ENCODE measurements around the gene IMMP2L. TPM values are rescaled to one million over a fixed set of nuclear protein-coding genes. Genes with fewer than 3 reads are reported as not detected.

IMMP2L gene
- total and polyA plus RNA-seq, 2 of the 8 experiments (the other 6 are each of a cell fraction or from before 2014, with no cell fraction given): 2.3 to 10.1 TPM

DNA sequence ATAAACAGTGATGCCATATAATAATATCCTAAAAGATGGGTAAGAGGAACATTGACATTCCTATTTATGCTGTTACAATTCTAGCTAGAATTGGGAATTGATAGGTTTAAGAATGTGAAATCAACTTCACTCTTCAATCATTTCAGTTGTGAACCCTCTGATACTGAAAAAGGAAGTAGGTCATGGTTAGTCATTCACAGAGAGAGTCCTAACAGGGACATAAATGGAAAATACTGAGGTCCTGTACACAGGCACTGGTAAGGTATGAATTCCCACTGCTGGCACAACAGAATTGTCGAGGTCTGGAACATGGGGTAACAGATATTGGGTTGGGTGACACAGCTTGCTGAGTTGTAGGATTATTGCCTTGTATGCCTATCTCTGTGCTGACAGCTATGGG lies 760.8 kb downstream of the IMMP2L start:
- no peak overlapping the region for H4K91ac ChIP-seq (replicated peaks; ENCODE audit: insufficient read length, low read length)
- H2BK12ac ChIP-seq (ENCODE audit: low read depth, low read length): no peak overlapping the region
- no peaks in the 10 kb centered on the region for H3K9me3 ChIP-seq (ENCODE audit: insufficient read depth in 2 of 2, low read depth in 1 of 2, low read length in 1 of 2)
- no peak overlapping the region for H3K18ac ChIP-seq (ENCODE audit: extremely low read depth, low read length)
- H3K4me2 ChIP-seq (ENCODE audit: insufficient read depth in 1 of 2, low read depth in 2 of 2, low read length in 2 of 2): no peak overlapping the region
- H3K79me1 ChIP-seq (ENCODE audit: low read depth, low read length): no peaks in the 10 kb centered on the region
- H3K79me2 ChIP-seq (ENCODE audit: control insufficient read depth in 1 of 2, insufficient read depth in 2 of 2, low read length in 2 of 2): no peaks in the 10 kb centered on the region
- no peak overlapping the region for H3K14ac ChIP-seq (ENCODE audit: insufficient read length)
- WGBS, 2 experiments (ENCODE audit: extremely low coverage in 1 of 2, insufficient coverage in 1 of 2, insufficient read length in 1 of 2, insufficient replicate concordance in 2 of 2, low coverage in 1 of 2, low lambda C conversion rate in 2 of 2, missing lambda C conversion rate in 1 of 2): 88% methylated on average over 1 of the region's 1 CpG; no CpG with 5 or more reads in 1 of the 2 experiments
- H4K5ac ChIP-seq (ENCODE audit: insufficient read length, low read depth, low read length): no peak overlapping the region
- H3K4me1 ChIP-seq (replicated peaks in 1 of 4; ENCODE audit: control insufficient read depth in 3 of 4, insufficient read depth in 4 of 4, low read length in 3 of 4): peaks cover 0 to 4% (median 2%) of the 10 kb centered on the region in 4 experiments; a peak in 1 of 7 replicates
- no peak for DNase-seq (ENCODE audit: low read depth in 1 of 2, low spot score in 2 of 2)
- no peak overlapping the region for H4K8ac ChIP-seq (ENCODE audit: extremely low read depth, insufficient read depth, low read length)
- H2BK5ac ChIP-seq (ENCODE audit: low read depth, low read length): no peak overlapping the region
- no peak overlapping the region for H3K27ac ChIP-seq (ENCODE audit: low read depth, low read length)
- H3K23me2 ChIP-seq (ENCODE audit: low read depth, low read length): no peaks in the 10 kb centered on the region
- H3K9ac ChIP-seq (replicated peaks in 1 of 4; ENCODE audit: extremely low read depth in 1 of 4, low read depth in 3 of 4, low read length in 3 of 4): no peak overlapping the region
- POLR2A ChIA-PET (ENCODE audit: partially characterized antibody): no interaction called here
- no peaks in the 10 kb centered on the region for H3K27me3 ChIP-seq (replicated peaks in 1 of 4; ENCODE audit: control insufficient read depth in 3 of 4, extremely low read depth in 1 of 4, insufficient read depth in 3 of 4, low read length in 3 of 4)
- H3K4ac ChIP-seq (replicated peaks; ENCODE audit: insufficient read length, low read depth, low read length): no peak overlapping the region
- no peaks in the 10 kb centered on the region for H3K36me3 ChIP-seq (ENCODE audit: control insufficient read depth in 2 of 4, insufficient read depth in 4 of 4, low read length in 3 of 4)
- H2AK5ac ChIP-seq (ENCODE audit: low read depth, low read length): no peak overlapping the region
- H4K20me1 ChIP-seq (replicated peaks in 1 of 2; ENCODE audit: control insufficient read depth in 1 of 2, insufficient read depth in 2 of 2, low read length in 2 of 2): no peaks in the 10 kb centered on the region
- CTCF ChIA-PET (ENCODE audit: partially characterized antibody): no interaction called here
- no peak overlapping the region for H2BK20ac ChIP-seq (ENCODE audit: low read length)
- FAIRE-seq: no peak
- H3K4me3 ChIP-seq (ENCODE audit: extremely low read depth in 1 of 4, insufficient read depth in 2 of 4, low read depth in 3 of 4, low read length in 4 of 4): no peak overlapping the region
- H2BK120ac ChIP-seq (replicated peaks; ENCODE audit: low read depth, low read length): no peak overlapping the region
- no peak overlapping the region for H2AFZ ChIP-seq (ENCODE audit: low read length)
- no peak overlapping the region for H3K56ac ChIP-seq (replicated peaks; ENCODE audit: insufficient read length, low read depth, low read length)
- H2BK15ac ChIP-seq (ENCODE audit: low read length): no peak overlapping the region
- H3K23ac ChIP-seq (ENCODE audit: insufficient read length): no peak overlapping the region
- TF ChIP-seq RAD21 (IDR thresholded peaks at IDR 0.05 in 1 of 2, conservative IDR thresholded peaks at IDR 0.05 in 1 of 2; ENCODE audit: low read depth in 2 of 2, low read length in 2 of 2) (no peak), TCF12 (IDR thresholded peaks at IDR 0.05; ENCODE audit: low read depth, low read length) (no peak), CHD2 (IDR thresholded peaks at IDR 0.05; ENCODE audit: low read length) (no peak), CTBP2 (IDR thresholded peaks at IDR 0.05; ENCODE audit: borderline replicate concordance, insufficient read depth, insufficient read length, low read length) (no peak), RBBP5 (IDR thresholded peaks at IDR 0.05; ENCODE audit: borderline replicate concordance, low read depth, low read length) (no peak)
- TF ChIP-seq, protein P1, sequence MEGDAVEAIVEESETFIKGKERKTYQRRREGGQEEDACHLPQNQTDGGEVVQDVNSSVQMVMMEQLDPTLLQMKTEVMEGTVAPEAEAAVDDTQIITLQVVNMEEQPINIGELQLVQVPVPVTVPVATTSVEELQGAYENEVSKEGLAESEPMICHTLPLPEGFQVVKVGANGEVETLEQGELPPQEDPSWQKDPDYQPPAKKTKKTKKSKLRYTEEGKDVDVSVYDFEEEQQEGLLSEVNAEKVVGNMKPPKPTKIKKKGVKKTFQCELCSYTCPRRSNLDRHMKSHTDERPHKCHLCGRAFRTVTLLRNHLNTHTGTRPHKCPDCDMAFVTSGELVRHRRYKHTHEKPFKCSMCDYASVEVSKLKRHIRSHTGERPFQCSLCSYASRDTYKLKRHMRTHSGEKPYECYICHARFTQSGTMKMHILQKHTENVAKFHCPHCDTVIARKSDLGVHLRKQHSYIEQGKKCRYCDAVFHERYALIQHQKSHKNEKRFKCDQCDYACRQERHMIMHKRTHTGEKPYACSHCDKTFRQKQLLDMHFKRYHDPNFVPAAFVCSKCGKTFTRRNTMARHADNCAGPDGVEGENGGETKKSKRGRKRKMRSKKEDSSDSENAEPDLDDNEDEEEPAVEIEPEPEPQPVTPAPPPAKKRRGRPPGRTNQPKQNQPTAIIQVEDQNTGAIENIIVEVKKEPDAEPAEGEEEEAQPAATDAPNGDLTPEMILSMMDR (IDR thresholded peaks at IDR 0.05; ENCODE audit: control extremely low read depth in 1 of 3, insufficient read depth in 1 of 3, low read depth in 1 of 3, low read length in 3 of 3): no peak

Data from H1 (cell line).